Right cardiac atrium (tissue), 5 donors: Measurements from ENCODE around the gene EFL1. TPM values are rescaled to one million over a fixed set of nuclear protein-coding genes. Genes with fewer than 3 reads are reported as not detected.

Experiments
- ATAC-seq, 2 donors: fragments of 200-7000 bp; cut with Tn5 transposase; one replicate each; pipeline versions ENCODE4 v1.8.0 to v1.9.1; 2020; ENCODE audit warnings: moderate library complexity in 2 of 2, mild to moderate bottlenecking in 1 of 2
- DNase-seq, 3 donors: peaks; one replicate each; pipeline ENCODE4 v3.0.0-alpha.2; 2020
- H3K27ac ChIP-seq: one replicate; pipeline ENCODE4 v1.5.1; 2013; ENCODE audit warnings: mild to moderate bottlenecking, low read length, control low read depth, moderate library complexity
- H3K27me3 ChIP-seq: one replicate; pipeline ENCODE4 v1.6.1; 2013; ENCODE audit not compliant: control insufficient read depth, insufficient read depth
- H3K4me1 ChIP-seq: one replicate; pipeline ENCODE4 v1.6.1; 2013; ENCODE audit warnings: low read length; ENCODE audit not compliant: control insufficient read depth, insufficient read depth
- H3K4me3 ChIP-seq: one replicate; pipeline ENCODE4 v1.5.1; 2013; ENCODE audit warnings: low read length, control low read depth
- H3K9me3 ChIP-seq: one replicate; pipeline ENCODE4 v1.6.1; 2013; ENCODE audit warnings: low read length; ENCODE audit not compliant: control insufficient read depth
- WGBS: extraction: QIAGEN DNeasy Blood & Tissue Kit; methylation state at CpG from one replicate; pipeline ENCODE4 v1.1.7; 2013; 5-methylcytosine and 5-hydroxymethylcytosine counted together
- intact Hi-C, 4 donors: fragments of 100-400 bp; cut with DNase I; formaldehyde crosslinking; loops; one replicate each; pipeline versions ENCODE4 v1.11.0 to v1.14.0; 2022 to 2023
- polyA plus RNA-seq: library from polyadenylated mRNA; stranded (reverse); fragments of 200-250 nt; gene quantifications from one replicate; pipeline ENCODE4 v1.2.3, GENCODE V29; 2013
- total RNA-seq, 4 donors: library from RNA; stranded (reverse); fragmentation: NEBNext Ultra II Directional; extraction: Animal tissue kit (Norgen Biotek cat#: 25700); gene quantifications; one replicate each; pipeline ENCODE4 v1.2.1, GENCODE V29; 2021
- donor health status: healthy with polysubstance abuse.
- donor health status: DM: no; HTN: yes; CAD: no.
- donor health status: DM: no; HTN: no; CAD: no.
- donor health status: DM: no; HTN: yes; CAD: no; lungs with severe emphysema.
- donor health status: DM: yes; HTN: yes; CAD: no.

EFL1 gene
- total and polyA plus RNA-seq, 5 donors: 5.9 to 15.4 (median 11.0) TPM

DNA sequence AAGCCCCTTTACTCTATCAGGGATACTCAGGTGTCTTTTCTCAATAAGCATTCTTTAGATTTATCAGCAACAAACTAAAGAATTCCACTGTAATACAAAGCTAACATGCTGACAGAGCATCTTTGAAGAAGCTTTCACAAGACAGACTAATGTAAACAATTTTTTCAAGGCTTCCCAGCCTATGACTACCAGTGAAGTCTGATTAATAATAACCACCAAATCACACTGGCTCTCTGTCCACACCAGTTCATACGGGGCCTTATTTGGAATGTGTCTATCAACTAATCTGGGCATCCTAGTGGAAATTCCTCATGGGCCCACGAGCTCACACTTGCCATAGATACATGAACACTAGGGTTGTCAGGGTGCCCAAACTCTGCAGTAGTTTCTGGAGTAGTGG, 84.5 kb downstream of the EFL1 start:
- WGBS: 42% methylated on average over 2 of the region's 2 CpGs

DNA sequence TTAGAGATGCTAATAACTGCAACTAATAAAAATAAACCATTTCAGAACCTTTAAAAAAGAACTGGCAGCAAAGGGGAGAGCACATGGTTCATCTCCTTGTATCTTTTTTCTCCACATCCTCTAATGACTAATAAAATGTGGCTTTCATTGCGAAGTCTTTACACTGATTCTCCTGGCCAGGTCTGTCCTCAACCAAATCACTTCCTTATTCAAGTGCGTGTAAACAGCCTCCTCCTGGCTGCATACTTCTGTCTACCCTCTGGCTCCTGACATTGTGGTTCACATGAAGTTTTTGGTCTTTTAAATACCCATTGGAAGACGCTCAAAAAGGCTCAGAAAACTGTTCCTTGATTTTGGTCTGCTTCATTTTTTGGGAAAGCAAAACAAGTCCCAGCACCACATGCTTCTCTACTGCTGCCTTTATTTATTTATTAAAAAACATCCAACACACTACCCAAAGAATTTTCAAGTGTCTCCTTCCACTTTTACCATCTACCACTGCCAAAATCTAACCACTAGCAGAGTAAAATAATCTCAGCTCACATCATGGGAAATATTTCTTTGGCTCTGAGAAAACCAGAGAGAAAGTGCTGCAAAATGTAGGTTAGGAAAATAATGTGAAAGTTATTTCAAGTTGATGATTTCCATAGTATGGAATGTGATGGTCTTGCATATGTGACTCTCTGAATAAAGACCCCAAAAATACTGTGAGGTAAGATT, 85.1 kb downstream of the EFL1 start:
- H3K4me3 ChIP-seq: no peak overlapping the region
- intact Hi-C loops: no loop called here
- no peaks in the 10 kb centered on the region for H3K9me3 ChIP-seq
- 66% methylated on average over 3 of the region's 3 CpGs for WGBS
- H3K27me3 ChIP-seq: no peaks in the 10 kb centered on the region
- no peak overlapping the region for H3K27ac ChIP-seq
- H3K4me1 ChIP-seq: no peaks in the 10 kb centered on the region
- no peak for ATAC-seq
- DNase-seq: no peak

More for the DNA sequence above, 84.5 kb downstream of the EFL1 start:
- Histone ChIP-seq H3K4me1 (peaks cover 3% of the 10 kb centered on the region), H3K27me3 (no peaks in the 10 kb centered on the region), H3K9me3 (no peaks in the 10 kb centered on the region), H3K27ac (no peak overlapping the region), H3K4me3 (no peak overlapping the region)
- intact Hi-C loops: no loop called here
- DNase-seq (no peak), ATAC-seq (no peak)

DNA sequence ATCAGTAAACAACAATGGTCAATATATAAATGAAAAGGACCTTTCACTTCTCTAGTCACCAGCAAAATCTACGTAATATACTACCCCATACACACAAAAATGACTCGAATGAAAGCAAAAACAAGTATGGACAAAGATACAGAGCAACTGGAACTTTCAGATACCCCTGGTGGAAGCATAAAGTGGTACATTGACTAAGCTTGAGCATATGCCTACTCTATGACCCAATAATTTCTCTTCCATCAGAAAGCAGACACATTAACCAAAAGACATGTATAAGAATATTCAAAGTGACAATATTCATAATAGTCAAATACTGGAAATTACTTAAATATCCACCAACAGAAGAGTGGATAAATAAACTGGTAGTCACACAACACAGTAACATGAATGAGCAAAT, 86.0 kb downstream of the EFL1 start:
- Histone ChIP-seq H3K27me3 (no peaks in the 10 kb centered on the region), H3K27ac (no peak overlapping the region), H3K9me3 (no peaks in the 10 kb centered on the region), H3K4me1 (no peaks in the 10 kb centered on the region), H3K4me3 (no peak overlapping the region)
- WGBS: 97% methylated on average over 2 of the region's 2 CpGs
- ATAC-seq: no peak
- DNase-seq: no peak
- intact Hi-C loops: no loop called here

DNA sequence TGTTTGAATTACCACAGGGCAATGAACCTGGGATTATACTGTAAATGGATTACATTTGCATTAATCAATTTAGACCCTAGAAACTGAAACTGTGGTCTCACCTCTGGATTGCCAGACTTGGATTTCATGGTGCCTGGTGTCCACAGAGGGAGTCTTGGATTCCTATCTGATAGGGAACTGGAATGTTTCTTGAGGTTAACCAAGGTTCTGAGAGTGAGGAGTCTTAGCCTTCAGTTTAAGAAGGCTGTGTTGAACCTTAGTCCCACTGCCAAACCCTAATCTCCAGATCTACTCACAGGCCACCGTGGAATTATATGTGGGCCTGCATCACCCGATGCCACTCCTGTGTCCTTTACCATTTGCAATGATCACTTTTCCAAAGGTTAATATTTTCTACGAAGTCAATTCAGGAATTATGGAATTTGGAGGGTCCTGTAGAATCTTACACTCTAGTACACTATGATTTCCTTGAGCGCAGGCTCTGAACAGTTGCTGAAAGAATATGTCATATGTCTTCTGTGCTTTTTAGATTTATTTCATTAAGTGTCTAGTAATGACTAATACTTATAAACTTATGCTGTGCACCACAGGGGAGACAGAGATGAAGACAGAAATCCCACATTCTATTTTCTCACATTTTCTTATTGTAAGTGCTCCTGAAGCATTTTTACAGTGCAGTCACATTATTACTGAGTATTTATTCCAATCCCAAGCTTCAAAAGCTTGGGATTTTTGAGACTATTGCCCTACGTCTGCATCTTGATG, 87.9 kb downstream of the EFL1 start:
- no peak for ATAC-seq
- H3K4me1 ChIP-seq: no peaks in the 10 kb centered on the region
- intact Hi-C loops: no loop called here
- H3K27ac ChIP-seq: no peak overlapping the region
- no peak overlapping the region for H3K4me3 ChIP-seq
- DNase-seq: no peak
- no peaks in the 10 kb centered on the region for H3K27me3 ChIP-seq
- no peaks in the 10 kb centered on the region for H3K9me3 ChIP-seq
- WGBS: 95% methylated on average over 5 of the region's 5 CpGs

DNA sequence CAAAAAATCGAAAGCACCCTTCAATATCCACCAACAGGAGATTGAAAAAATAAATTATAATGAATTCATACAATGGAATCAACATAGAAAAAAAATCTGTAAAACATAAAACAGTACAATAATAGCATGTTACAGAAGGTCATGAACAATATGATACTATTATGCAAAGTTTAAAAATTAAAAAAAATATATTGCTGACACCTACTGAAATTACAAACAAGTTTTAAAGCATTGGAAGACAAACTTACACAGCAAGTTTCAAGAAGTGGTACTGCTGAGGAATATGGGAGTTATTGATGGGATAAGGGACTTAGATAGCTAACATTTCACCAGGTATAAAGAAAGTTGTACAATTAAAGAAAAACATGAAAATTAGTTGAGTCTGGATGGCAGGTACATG, 89.4 kb downstream of the EFL1 start:
- DNase-seq (no peak), ATAC-seq (no peak)
- Histone ChIP-seq H3K9me3 (no peaks in the 10 kb centered on the region), H3K27me3 (no peaks in the 10 kb centered on the region), H3K4me1 (no peaks in the 10 kb centered on the region), H3K4me3 (no peak overlapping the region), H3K27ac (no peak overlapping the region)
- intact Hi-C loops: no loop called here
- WGBS: 93% methylated on average over 1 of the region's 1 CpG

DNA sequence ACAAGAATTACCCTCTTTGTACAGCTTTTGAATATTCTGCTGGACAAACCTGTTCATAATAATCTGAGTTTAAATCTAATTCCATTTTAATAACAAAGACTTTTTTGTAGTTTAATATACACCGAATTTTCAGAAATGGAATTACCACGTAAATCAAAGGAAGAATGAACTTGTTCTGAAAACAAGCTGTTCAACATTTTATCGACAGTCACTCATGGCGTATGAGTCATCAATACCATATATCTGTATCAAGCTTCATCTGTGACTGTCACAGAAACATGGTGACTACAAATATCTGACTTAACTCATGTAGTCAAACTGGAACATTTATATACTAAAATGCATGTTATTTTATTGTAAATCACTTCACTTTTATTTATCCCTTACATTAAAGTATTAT, 90.0 kb downstream of the EFL1 start:
- Histone ChIP-seq H3K4me1 (no peaks in the 10 kb centered on the region), H3K9me3 (no peaks in the 10 kb centered on the region), H3K27me3 (no peaks in the 10 kb centered on the region), H3K4me3 (no peak overlapping the region), H3K27ac (no peak overlapping the region)
- DNase-seq (no peak), ATAC-seq (no peak)
- 97% methylated on average over 4 of the region's 4 CpGs for WGBS
- intact Hi-C loops: no loop called here

DNA sequence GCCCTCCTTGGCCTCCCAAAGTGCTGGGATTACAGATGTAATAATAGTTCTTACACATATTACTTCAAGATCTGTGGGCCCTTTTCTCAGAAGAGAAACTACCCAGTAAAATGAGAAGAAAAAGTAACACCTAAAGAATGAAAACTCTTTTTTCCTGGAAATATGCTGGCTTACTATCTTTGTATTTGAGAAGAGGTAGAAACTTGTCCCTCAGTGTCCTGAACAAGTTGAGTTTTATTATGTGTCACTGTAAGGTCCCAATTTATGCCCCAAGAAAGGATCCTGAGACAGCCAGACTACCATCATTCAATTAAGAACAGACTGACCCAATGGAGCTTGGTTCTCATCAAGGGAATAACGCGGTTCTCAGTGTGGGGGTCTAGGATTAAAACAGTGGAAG, 93.8 kb downstream of the EFL1 start:
- Histone ChIP-seq H3K27me3 (no peaks in the 10 kb centered on the region), H3K9me3 (no peaks in the 10 kb centered on the region), H3K4me1 (no peaks in the 10 kb centered on the region), H3K4me3 (no peak overlapping the region), H3K27ac (no peak overlapping the region)
- 98% methylated on average over 2 of the region's 2 CpGs for WGBS
- intact Hi-C loops: no loop called here
- ATAC-seq (no peak), DNase-seq (no peak)

DNA sequence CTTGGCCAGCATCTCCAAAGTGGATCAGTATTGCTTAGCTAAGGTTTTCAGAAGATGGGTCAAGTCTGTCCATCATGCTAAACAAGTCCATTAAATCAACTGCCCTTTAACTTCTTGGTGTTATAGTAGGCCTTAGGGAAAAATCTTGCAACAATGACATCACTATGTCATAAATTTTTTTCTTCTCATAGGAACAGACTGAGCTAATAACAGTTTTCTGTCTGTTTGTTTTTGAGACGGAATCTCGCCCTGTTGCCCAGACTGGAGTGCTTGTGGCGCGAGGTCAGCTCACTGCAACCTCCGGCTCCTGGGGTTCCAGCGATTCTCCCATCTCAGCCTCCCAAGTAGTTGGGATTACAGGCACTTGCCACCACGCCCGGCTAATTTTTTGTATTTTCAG, 94.2 kb downstream of the EFL1 start:
- ATAC-seq (no peak), DNase-seq (no peak)
- Histone ChIP-seq H3K27me3 (no peaks in the 10 kb centered on the region), H3K4me1 (no peaks in the 10 kb centered on the region), H3K9me3 (no peaks in the 10 kb centered on the region), H3K4me3 (no peak overlapping the region), H3K27ac (no peak overlapping the region)
- 90% methylated on average over 8 of the region's 8 CpGs for WGBS
- intact Hi-C loops: no loop called here

DNA sequence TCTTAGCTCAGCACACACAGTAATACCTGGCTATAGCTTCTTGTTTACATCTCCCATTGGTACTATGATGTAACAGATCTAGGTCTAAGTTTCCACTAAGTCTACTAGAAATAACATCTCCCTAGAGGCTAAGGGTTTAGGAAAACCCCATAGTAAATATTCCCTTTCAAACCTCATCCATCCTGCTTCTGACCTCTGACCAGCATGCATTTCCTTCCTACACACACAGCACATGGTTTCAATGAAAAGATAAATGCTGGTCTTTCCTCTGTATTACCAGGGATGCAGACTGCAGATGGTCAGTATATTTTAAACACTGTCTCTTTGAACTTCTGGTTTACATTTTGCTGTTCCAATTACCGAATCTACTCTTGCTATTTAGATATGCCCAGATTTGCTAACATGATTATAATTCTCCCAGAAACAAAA, 96.6 kb downstream of the EFL1 start:
- H3K27ac ChIP-seq: no peak overlapping the region
- 59% methylated on average over 1 of the region's 1 CpG for WGBS
- no peak overlapping the region for H3K4me3 ChIP-seq
- no peaks in the 10 kb centered on the region for H3K4me1 ChIP-seq
- DNase-seq (no peak), ATAC-seq (no peak)
- intact Hi-C loops: no loop called here
- H3K27me3 ChIP-seq: no peaks in the 10 kb centered on the region
- H3K9me3 ChIP-seq: no peaks in the 10 kb centered on the region

DNA sequence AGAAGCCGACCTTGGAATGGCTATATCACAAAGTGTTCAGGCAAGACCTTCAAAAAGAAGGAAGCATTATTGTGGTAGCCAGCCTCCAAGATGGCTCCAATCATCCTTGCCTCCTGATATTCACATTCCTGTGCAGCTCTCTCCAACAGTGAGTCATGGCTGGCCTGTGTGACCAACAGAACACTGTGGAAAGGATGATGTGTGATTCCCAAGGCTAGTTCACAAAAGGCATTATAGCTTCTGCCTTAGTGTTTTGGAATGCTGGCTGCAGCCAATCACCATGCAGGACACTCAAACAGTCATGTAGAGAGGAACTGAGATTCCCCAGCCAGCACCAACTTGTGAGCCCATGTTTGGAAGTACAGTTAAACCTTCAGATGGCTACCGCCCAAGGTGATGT, 102.6 kb downstream of the EFL1 start:
- peak in 1 of 2 donors; percentile 35 for ATAC-seq
- WGBS: 98% methylated on average over 2 of the region's 2 CpGs
- intact Hi-C loops: no loop called here
- no peak for DNase-seq
- Histone ChIP-seq H3K4me3 (no peak overlapping the region), H3K27me3 (no peaks in the 10 kb centered on the region), H3K27ac (no peak overlapping the region), H3K9me3 (no peaks in the 10 kb centered on the region), H3K4me1 (no peaks in the 10 kb centered on the region)

DNA sequence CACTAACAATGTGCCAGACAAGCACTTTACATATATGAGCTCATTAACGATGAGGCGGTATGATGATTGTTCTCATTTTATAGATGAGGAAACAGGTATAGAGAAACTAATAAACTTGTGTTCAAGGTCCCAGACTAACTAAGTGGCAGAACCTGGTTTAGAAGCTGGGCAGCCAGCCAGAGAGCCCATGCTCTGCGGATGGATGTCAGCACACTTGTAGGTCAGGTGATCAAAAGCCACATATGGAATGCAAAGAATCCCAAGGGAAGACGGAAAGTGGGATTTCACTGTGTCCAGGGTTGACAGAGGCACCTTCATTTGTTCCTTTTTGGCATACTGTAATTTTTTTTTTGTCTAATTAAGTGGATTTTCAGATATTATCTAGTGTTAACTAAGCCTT, 103.7 kb downstream of the EFL1 start:
- no peaks in the 10 kb centered on the region for H3K27me3 ChIP-seq
- WGBS: 86% methylated on average over 4 of the region's 4 CpGs

More for the DNA sequence above, 103.7 kb downstream of the EFL1 start:
- no peak for ATAC-seq
- Histone ChIP-seq H3K4me1 (no peaks in the 10 kb centered on the region), H3K9me3 (no peaks in the 10 kb centered on the region), H3K27ac (no peak overlapping the region), H3K4me3 (no peak overlapping the region)
- intact Hi-C loops: no loop called here
- peak in 1 of 3 donors; percentile 53 for DNase-seq
